ENCODE measurements around the gene CDK3. TPM values are rescaled to one million over a fixed set of nuclear protein-coding genes. Genes with fewer than 3 reads are reported as not detected.

The CDK3 gene
- total and polyA plus RNA-seq, 9 of the 15 experiments (the other 6 are each of a cell fraction or from before 2014, with no cell fraction given): 0.55 to 8.2 (median 4.7) TPM

DNA sequence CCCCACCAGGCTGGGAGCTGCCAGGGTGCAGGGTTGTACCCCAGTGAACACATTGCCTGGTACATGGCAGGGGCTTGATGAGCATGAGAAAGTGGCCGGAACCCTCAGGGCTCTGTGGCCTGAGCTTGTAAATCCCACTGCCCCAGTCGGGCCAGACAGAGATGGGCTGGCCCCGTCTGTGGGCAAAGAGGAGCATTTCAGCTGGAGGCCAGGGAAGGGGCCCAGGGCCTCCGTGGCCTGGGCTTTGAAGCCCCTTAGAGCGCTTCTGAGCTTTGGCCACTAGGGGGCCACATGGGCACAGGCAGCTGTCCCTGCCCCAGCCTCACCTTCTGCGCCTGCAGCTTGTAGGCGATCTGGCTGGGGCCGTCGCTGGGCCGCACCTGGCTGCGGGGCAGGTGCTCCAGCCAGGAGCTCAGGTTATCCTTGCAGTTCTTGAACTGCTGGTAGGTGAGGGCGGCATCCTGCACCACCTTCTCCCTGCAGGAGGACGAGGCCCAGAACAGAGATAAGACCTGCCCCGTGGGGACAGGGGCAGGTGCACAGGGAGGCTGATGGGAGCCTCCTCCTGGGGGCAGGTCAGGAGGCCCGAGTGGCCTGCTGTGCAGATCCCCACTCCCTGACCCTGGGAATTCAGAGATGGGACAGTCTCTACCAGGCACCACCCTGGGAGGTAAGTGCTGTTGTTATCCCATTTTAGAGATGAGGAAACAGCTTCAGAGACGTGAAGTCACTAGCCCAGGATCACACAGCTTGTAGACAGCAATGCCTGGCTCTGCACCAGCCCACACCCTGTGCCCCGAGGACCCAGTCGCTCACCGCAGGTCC, 13.7 kb downstream of the CDK3 start (continued):
- TF ChIP-seq AFF4 (CRISPR knock-in tag; IDR thresholded peaks at IDR 0.05) (no peak), ZNF75A (CRISPR knock-in tag; IDR thresholded peaks at IDR 0.05) (no peak), ZMIZ1 (IDR thresholded peaks at IDR 0.05; ENCODE audit: low read depth in 2 of 2, low read length in 2 of 2) (no peak), CAMTA2 (CRISPR knock-in tag; conservative IDR thresholded peaks at IDR 0.05) (no peak), RCOR1 (IDR thresholded peaks at IDR 0.05; ENCODE audit: borderline replicate concordance in 1 of 2, low read depth in 2 of 2, low read length in 2 of 2) (peak in 1 of 2 experiments; percentile 43; a peak in 1 of 4 replicates), FIP1L1 (IDR thresholded peaks at IDR 0.05; ENCODE audit: low read depth, low read length, poor library complexity, severe bottlenecking) (peak; percentile 34), CBX3 (IDR thresholded peaks at IDR 0.05; ENCODE audit: borderline replicate concordance in 1 of 2, low read length in 2 of 2) (no peak), REST (IDR thresholded peaks at IDR 0.05; ENCODE audit: borderline replicate concordance) (peak; percentile 73), REST (CRISPR knock-in tag; IDR thresholded peaks at IDR 0.05; ENCODE audit: low read depth) (no peak)

Data from K562 (cell line).